ENCODE results near the gene BOD1. TPM values are rescaled to one million over a fixed set of nuclear protein-coding genes. Genes with fewer than 3 reads are reported as not detected.

Gene BOD1
- total RNA-seq, 4 donors from 2014 or later, result 47.6 to 78.8 (median 62.5) TPM

DNA sequence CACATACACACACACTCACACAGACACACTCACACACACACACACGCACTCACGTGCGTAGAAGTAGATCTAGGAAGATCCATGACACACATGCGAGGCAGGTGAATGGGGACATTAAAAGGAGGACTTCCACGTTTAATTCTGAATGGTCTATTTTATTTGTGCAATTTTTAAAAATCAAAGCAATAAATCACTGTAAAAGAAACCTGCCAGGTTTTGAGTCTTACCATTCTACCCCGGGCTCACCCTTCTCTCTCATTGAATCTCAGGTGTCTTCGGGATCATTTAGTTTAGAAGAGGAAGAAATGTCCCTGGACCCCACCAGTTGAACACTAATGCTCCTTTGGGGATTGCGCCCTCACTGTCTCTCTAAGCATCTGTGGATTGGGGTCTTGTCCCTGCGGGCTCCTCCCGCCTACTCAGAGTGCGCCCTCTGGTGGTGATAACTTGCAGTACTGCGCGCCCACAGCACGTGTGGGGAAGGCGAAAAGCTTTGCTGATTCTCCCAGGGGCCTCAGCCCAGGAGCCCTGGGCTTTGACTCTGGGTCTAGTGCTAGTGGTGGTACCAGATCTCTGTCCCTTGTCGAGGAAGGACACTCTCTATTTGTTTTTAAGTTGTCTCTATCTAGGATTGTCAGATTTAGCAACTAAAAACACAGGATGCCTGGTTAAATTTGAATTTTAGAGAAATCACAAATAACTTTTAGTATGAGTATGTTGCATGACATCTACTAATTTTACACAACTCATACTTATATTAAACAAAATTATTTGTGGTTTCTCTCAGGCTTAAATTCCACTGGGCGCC is 34.8 kb downstream of the BOD1 start:
- TF ChIP-seq, protein P1, sequence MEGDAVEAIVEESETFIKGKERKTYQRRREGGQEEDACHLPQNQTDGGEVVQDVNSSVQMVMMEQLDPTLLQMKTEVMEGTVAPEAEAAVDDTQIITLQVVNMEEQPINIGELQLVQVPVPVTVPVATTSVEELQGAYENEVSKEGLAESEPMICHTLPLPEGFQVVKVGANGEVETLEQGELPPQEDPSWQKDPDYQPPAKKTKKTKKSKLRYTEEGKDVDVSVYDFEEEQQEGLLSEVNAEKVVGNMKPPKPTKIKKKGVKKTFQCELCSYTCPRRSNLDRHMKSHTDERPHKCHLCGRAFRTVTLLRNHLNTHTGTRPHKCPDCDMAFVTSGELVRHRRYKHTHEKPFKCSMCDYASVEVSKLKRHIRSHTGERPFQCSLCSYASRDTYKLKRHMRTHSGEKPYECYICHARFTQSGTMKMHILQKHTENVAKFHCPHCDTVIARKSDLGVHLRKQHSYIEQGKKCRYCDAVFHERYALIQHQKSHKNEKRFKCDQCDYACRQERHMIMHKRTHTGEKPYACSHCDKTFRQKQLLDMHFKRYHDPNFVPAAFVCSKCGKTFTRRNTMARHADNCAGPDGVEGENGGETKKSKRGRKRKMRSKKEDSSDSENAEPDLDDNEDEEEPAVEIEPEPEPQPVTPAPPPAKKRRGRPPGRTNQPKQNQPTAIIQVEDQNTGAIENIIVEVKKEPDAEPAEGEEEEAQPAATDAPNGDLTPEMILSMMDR (IDR thresholded peaks at IDR 0.05; ENCODE audit: low read depth), result no peak

DNA sequence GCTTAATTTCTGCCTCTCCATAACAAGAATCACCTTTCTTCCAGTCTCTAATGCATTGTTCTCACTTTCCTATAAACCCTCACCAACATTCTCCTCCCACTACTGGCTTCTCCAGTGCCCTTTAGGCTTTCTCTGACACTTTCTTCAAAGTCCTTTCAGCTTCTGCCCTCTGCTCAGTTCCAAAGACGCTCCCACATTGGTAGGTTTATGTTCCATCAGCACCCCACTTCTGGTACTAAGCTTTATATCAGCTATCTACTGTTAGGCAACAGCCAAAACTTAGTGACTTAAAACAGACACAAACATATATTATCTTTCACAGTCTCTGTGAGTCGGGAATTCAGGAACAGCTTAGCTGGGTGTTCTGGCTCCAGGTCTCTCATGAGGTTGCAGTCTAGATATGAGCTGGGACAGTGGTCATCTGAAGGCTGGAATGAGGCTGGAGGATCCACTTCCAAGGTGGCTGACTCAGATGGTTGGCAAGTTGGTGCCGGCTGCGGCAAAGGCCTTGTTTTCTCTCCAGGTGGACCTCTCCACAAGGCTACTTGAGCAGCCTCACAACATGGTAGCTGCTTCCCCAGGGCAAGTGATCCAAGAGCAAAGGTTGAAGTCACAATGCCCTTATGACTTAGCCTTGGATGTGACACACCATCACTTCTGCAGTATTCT is 37.4 kb downstream of the BOD1 start:
- TF ChIP-seq, protein P1 (IDR thresholded peaks at IDR 0.05; ENCODE audit: low read depth), result no peak

DNA sequence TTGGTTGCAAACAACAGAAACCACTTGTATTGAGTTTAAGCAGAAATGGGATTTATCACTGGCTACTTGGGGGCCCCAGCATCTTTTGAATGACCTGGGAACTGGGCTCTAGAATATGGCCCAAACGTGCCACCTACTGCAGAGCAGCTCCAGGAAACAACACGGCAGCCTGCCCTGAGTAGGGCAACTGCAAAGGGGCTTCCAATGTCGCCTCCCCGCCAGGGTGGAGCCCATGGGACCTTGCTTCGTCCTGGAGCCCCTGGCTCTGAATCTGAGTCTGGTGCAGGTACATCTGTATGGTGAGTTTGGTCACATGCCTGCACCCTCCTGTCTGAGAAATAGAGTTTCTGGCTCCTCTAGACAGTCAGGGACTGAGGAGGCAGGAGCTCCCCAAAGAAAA is 38.6 kb downstream of the BOD1 start:
- TF ChIP-seq, protein P1 (IDR thresholded peaks at IDR 0.05; ENCODE audit: low read depth), result no peak

DNA sequence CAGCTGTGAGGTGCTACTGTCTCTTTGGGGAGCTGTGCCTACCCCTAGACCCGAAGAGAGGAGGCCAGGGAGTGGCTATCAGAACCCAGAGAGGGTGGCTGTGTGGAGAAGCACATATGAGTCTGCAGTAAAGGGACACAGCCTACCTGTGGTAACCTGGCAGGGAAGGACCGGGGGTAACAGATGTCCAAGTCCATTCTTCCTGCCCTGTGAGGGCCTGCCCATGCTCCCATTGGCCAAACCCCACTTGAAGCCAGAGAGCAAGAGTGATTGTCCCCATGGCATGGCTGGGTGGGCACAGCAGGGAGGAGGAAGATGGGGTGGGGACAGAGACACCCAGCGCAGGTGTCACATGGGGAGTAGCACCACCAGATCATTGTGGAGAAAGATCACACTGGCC is 39.3 kb downstream of the BOD1 start:
- TF ChIP-seq, protein P1 (IDR thresholded peaks at IDR 0.05; ENCODE audit: low read depth), result no peak

DNA sequence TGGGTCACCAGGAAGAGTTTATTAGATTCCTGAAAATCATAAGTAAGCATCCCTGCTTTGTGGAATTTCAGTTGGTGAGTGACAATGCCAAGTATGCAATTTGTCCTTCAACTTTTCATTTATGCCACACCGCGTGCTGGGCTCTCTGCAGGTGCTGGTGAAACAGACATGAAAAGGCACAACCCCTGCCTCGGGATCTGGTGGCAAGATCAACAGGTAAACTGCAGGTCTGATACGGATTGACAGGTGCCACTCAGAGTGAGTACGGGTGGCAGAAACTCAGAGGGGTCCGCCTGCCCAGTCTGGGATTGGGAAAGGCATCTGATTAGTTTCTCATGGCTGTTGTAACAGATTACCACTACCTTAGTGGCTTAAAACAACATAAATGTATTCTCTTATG is 40.5 kb downstream of the BOD1 start:
- TF ChIP-seq, protein P1 (IDR thresholded peaks at IDR 0.05; ENCODE audit: low read depth), result no peak

DNA sequence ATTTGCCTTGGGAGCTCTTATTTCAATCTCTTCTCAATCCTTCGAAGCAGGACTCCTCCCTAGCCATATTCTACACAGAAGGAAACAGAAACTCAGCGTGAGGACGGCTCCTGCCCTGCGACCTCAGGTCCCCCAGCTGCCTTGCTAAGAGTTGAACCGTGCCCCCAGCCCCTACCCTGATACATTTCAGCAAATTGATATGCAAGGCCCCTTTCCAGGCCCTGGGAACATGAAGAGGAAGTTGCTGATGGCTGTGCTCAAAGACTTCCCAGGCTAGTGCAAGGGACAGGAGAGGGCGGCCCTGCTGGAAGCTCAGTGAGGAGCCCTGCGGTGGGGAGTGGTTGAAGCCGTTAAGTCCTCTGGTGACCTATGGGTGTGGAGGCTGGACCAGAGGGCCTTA is 41.5 kb downstream of the BOD1 start:
- TF ChIP-seq, protein P1 (IDR thresholded peaks at IDR 0.05; ENCODE audit: low read depth), result no peak

DNA sequence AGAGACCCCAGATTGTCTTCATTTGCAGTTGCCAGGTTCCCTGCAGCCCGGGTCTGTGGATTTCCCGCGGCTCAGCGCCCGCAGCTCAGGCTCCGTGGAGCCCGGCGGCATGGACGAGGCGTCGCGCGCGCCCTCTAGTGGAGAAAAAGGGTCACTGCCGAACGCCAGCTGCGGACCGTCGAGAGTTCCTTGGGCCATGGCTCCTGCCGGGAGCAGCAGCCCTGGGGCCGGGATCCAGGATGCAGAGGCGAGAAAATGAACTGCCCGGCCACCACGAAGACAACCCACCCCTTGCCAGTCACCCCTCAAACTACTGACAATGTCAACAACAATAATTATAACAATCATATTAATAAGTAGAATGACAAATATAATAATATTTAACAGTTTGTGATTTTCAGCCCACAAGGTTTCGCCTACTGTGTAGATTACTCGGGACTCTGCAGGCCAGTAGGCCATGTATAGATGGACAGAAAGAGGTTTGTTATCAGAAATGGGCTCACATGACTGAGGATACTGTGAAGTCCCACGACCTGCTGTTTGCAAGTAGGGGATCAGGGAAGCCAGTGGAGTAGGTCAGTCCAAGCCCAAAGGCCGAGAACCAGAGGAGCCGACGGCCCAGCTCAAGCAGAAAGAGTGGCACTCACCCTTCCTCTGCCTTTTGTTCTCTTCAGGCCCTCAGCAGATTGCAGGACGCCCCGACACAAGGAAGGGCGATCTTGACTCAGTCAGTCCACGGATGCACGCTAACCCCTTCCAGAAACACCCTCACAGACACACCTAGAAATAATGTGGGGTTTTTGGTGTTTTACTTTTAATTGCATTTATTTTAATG is 43.1 kb downstream of the BOD1 start:
- TF ChIP-seq, protein P1 (IDR thresholded peaks at IDR 0.05; ENCODE audit: low read depth), result no peak
